Smooth muscle cell of the pulmonary artery (primary cell): ENCODE results near the gene MSX2. TPM values are rescaled to one million over a fixed set of nuclear protein-coding genes. Genes with fewer than 3 reads are reported as not detected.

ENCODE experiments used
- total RNA-seq: library from RNA; depleted of rRNA; stranded (reverse); fragments of >200 nt; gene quantifications from 2 replicates; pipeline ENCODE4 v1.2.3, GENCODE V29; 2014

MSX2 gene
- 0.83 and 3.8 TPM in 2 replicates for total RNA-seq

DNA sequence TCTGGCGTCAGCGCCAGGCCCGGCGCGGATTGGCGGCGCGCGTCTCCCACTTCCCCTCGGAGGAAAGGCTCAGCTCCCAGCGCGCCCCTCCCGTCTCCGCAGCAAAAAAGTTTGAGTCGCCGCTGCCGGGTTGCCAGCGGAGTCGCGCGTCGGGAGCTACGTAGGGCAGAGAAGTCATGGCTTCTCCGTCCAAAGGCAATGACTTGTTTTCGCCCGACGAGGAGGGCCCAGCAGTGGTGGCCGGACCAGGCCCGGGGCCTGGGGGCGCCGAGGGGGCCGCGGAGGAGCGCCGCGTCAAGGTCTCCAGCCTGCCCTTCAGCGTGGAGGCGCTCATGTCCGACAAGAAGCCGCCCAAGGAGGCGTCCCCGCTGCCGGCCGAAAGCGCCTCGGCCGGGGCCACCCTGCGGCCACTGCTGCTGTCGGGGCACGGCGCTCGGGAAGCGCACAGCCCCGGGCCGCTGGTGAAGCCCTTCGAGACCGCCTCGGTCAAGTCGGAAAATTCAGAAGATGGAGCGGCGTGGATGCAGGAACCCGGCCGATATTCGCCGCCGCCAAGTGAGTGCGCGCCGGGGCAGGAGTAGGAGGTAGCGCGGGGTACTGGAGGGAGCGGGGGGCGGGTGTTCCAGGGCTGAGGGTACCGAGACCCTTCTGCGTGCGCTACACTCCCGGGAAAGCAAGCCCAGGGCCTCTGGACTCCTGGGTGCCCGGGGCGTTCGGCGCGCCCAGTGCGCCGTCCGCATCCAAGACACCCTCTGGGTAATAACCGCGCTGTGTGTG lies at the start of gene MSX2:
MSX2 (plus strand) TSS at position 99 of the 777 bp plus-strand sequence; CDS start at position 177, 78 bp downstream.

